Parathyroid adenoma (tissue), 2 donors: Measurements from ENCODE around the gene LRCOL1.

ENCODE experiments used
- H2AFZ ChIP-seq: fragments of 300-600 bp; sonication (generic); one replicate; pipeline ENCODE4 v1.7.0; 2017; ENCODE audit warnings: antibody characterized with exemption, mild to moderate bottlenecking
- H3K27ac ChIP-seq: fragments of 300-600 bp; sonication (generic); one replicate; pipeline ENCODE4 v1.7.0; 2017
- H3K27me3 ChIP-seq: fragments of 300-600 bp; sonication (generic); one replicate; pipeline ENCODE4 v1.7.0; 2017; ENCODE audit warnings: low read length; ENCODE audit not compliant: control insufficient read depth, insufficient read depth
- H3K36me3 ChIP-seq: fragments of 300-600 bp; sonication (generic); one replicate; pipeline ENCODE4 v1.7.0; 2017; ENCODE audit warnings: low read length; ENCODE audit not compliant: control insufficient read depth, insufficient read depth
- H3K4me1 ChIP-seq: fragments of 300-600 bp; sonication (generic); one replicate; pipeline ENCODE4 v1.7.0; 2017; ENCODE audit warnings: control low read depth
- H3K4me2 ChIP-seq: fragments of 300-600 bp; sonication (generic); one replicate; pipeline ENCODE4 v1.7.0; 2017; ENCODE audit warnings: low read length
- H3K4me3 ChIP-seq: fragments of 300-600 bp; sonication (generic); one replicate; pipeline ENCODE4 v1.7.0; 2017; ENCODE audit warnings: low read depth, low read length
- H3K79me2 ChIP-seq: fragments of 300-600 bp; sonication (generic); one replicate; pipeline ENCODE4 v1.7.0; 2017; ENCODE audit warnings: control low read depth
- H3K9ac ChIP-seq: fragments of 300-600 bp; sonication (generic); one replicate; pipeline ENCODE4 v1.7.0; 2017; ENCODE audit warnings: mild to moderate bottlenecking
- H3K9me3 ChIP-seq: fragments of 300-600 bp; sonication (generic); one replicate; pipeline ENCODE4 v1.7.0; 2017; ENCODE audit warnings: low read length; ENCODE audit not compliant: control insufficient read depth
- TF ChIP-seq, protein P1 (sequence below): fragments of 300-600 bp; sonication (generic); IDR thresholded peaks from one replicate; pipeline ENCODE4 v1.7.0; 2017; ENCODE audit warnings: antibody characterized with exemption, mild to moderate bottlenecking
- donor health status: primary hyperparathyroidism.

LRCOL1 gene

DNA sequence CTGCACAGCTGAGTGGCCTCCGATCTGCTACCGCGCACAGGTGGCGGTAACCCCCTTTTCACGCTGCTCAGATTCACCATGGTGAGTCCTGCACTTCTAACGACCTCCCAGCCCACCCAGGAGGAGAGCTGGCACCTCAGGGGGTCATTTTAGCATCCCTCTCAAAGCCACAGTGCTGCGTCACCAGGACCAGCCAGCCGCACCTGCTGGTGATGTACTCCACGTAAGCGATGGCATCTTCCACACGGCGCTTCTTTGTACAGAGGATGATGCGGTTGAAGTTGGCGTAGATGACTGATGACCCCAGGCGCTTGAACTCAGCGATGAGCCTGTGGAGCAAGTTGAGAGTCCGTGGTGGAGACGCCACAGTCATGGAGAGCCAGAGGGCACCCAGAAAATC is 27.4 kb upstream of the LRCOL1 start:
- Histone ChIP-seq H3K36me3 (no peaks in the 10 kb centered on the region), H3K9ac (no peak overlapping the region), H3K4me1 (no peaks in the 10 kb centered on the region), H3K9me3 (no peaks in the 10 kb centered on the region), H3K4me3 (no peak overlapping the region), H3K27me3 (no peaks in the 10 kb centered on the region), H2AFZ (no peak overlapping the region), H3K79me2 (no peaks in the 10 kb centered on the region), H3K27ac (no peak overlapping the region), H3K4me2 (no peak overlapping the region)
- TF ChIP-seq, protein P1, sequence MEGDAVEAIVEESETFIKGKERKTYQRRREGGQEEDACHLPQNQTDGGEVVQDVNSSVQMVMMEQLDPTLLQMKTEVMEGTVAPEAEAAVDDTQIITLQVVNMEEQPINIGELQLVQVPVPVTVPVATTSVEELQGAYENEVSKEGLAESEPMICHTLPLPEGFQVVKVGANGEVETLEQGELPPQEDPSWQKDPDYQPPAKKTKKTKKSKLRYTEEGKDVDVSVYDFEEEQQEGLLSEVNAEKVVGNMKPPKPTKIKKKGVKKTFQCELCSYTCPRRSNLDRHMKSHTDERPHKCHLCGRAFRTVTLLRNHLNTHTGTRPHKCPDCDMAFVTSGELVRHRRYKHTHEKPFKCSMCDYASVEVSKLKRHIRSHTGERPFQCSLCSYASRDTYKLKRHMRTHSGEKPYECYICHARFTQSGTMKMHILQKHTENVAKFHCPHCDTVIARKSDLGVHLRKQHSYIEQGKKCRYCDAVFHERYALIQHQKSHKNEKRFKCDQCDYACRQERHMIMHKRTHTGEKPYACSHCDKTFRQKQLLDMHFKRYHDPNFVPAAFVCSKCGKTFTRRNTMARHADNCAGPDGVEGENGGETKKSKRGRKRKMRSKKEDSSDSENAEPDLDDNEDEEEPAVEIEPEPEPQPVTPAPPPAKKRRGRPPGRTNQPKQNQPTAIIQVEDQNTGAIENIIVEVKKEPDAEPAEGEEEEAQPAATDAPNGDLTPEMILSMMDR: no peak

- H3K4me2 ChIP-seq: no peak overlapping the region
- H3K9me3 ChIP-seq: no peaks in the 10 kb centered on the region
- no peak overlapping the region for H3K27ac ChIP-seq
- H3K9ac ChIP-seq: no peak overlapping the region
- TF ChIP-seq, protein P1: no peak
- no peak overlapping the region for H3K4me3 ChIP-seq
- H2AFZ ChIP-seq: no peak overlapping the region
- H3K79me2 ChIP-seq: no peaks in the 10 kb centered on the region
- no peaks in the 10 kb centered on the region for H3K27me3 ChIP-seq
- no peaks in the 10 kb centered on the region for H3K4me1 ChIP-seq
- no peaks in the 10 kb centered on the region for H3K36me3 ChIP-seq
These were observed 24.9 kb upstream of the LRCOL1 start for GRCh38 chr12:132635076-132635955.

GRCh38 chr12:132634411-132634990 is 24.1 kb upstream of the LRCOL1 start:
- Histone ChIP-seq H3K36me3 (no peaks in the 10 kb centered on the region), H2AFZ (no peak overlapping the region), H3K79me2 (no peaks in the 10 kb centered on the region), H3K9me3 (no peaks in the 10 kb centered on the region), H3K27me3 (no peaks in the 10 kb centered on the region), H3K9ac (no peak overlapping the region), H3K27ac (no peak overlapping the region), H3K4me1 (no peaks in the 10 kb centered on the region), H3K4me3 (no peak overlapping the region), H3K4me2 (no peak overlapping the region)
- TF ChIP-seq, protein P1: no peak

- H3K36me3 ChIP-seq: no peaks in the 10 kb centered on the region
- H3K27me3 ChIP-seq: no peaks in the 10 kb centered on the region
- no peaks in the 10 kb centered on the region for H3K79me2 ChIP-seq
- H3K4me3 ChIP-seq: no peak overlapping the region
- no peak overlapping the region for H3K4me2 ChIP-seq
- no peaks in the 10 kb centered on the region for H3K9me3 ChIP-seq
- H3K4me1 ChIP-seq: no peaks in the 10 kb centered on the region
- H2AFZ ChIP-seq: no peak overlapping the region
- H3K9ac ChIP-seq: no peak overlapping the region
- TF ChIP-seq, protein P1: no peak
- no peak overlapping the region for H3K27ac ChIP-seq
These were observed 23.5 kb upstream of the LRCOL1 start for GRCh38 chr12:132633901-132634300.
